IPS-18a (cell line): ENCODE measurements around the gene MPDZ.

ENCODE experiments used
- H3K27ac ChIP-seq: one replicate; pipeline ENCODE4 v1.5.1; 2013; ENCODE audit warnings: low read length
- H3K27me3 ChIP-seq: one replicate; pipeline ENCODE4 v1.6.1; 2013; ENCODE audit warnings: mild to moderate bottlenecking, low read length; ENCODE audit not compliant: control insufficient read depth, insufficient read depth
- H3K36me3 ChIP-seq: one replicate; pipeline ENCODE4 v1.6.1; 2013; ENCODE audit warnings: low read depth, low read length; ENCODE audit not compliant: control insufficient read depth
- H3K4me1 ChIP-seq: one replicate; pipeline ENCODE4 v1.6.1; 2013; ENCODE audit warnings: low read depth, low read length; ENCODE audit not compliant: control insufficient read depth
- H3K4me3 ChIP-seq: one replicate; pipeline ENCODE4 v1.5.1; 2013; ENCODE audit warnings: low read length
- H3K9ac ChIP-seq: one replicate; pipeline ENCODE4 v1.6.1; 2013; ENCODE audit warnings: mild to moderate bottlenecking, low read length, moderate library complexity
- H3K9me3 ChIP-seq: one replicate; pipeline ENCODE4 v1.6.1; 2013; ENCODE audit warnings: low read depth, low read length; ENCODE audit not compliant: control insufficient read depth

The MPDZ gene

GRCh38 chr9:13282998-13283397 lies 3.5 kb upstream of the MPDZ start:
- H3K4me3 ChIP-seq = no peak overlapping the region
- H3K4me1 ChIP-seq = peaks cover 4% of the 10 kb centered on the region
- H3K36me3 ChIP-seq = no peaks in the 10 kb centered on the region
- no peaks in the 10 kb centered on the region for H3K9me3 ChIP-seq
- H3K27me3 ChIP-seq = no peaks in the 10 kb centered on the region
- no peak overlapping the region for H3K27ac ChIP-seq
- H3K9ac ChIP-seq = no peak overlapping the region

GRCh38 chr9:13281356-13282016 lies 2.0 kb upstream of the MPDZ start:
- Histone ChIP-seq H3K4me1 (peaks cover 12% of the 10 kb centered on the region), H3K36me3 (no peaks in the 10 kb centered on the region), H3K27ac (no peak overlapping the region), H3K9ac (no peak overlapping the region), H3K27me3 (no peaks in the 10 kb centered on the region), H3K9me3 (no peaks in the 10 kb centered on the region), H3K4me3 (no peak overlapping the region)

GRCh38 chr9:13278368-13279246 lies 885 bp downstream of the MPDZ start:
- H3K27ac ChIP-seq = no peak overlapping the region
- peak overlapping the region; percentile 64 for H3K9ac ChIP-seq
- H3K4me3 ChIP-seq = peak overlapping the region; percentile 68
- H3K36me3 ChIP-seq = no peaks in the 10 kb centered on the region
- H3K27me3 ChIP-seq = no peaks in the 10 kb centered on the region
- no peaks in the 10 kb centered on the region for H3K9me3 ChIP-seq
- peaks cover 15% of the 10 kb centered on the region for H3K4me1 ChIP-seq

- H3K27ac ChIP-seq = no peak overlapping the region
Measured at GRCh38 chr9:13278023-13278367, 1.5 kb downstream of the MPDZ start.

GRCh38 chr9:13274886-13275641 lies 4.4 kb downstream of the MPDZ start:
- Histone ChIP-seq H3K4me3 (no peak overlapping the region), H3K36me3 (no peaks in the 10 kb centered on the region), H3K9me3 (no peaks in the 10 kb centered on the region), H3K4me1 (peaks cover 14% of the 10 kb centered on the region), H3K9ac (no peak overlapping the region), H3K27me3 (no peaks in the 10 kb centered on the region), H3K27ac (no peak overlapping the region)

More at GRCh38 chr9:13278023-13278367, 1.5 kb downstream of the MPDZ start:
- H3K4me3 ChIP-seq = peak overlapping the region; percentile 68
- H3K4me1 ChIP-seq = peaks cover 15% of the 10 kb centered on the region
- no peaks in the 10 kb centered on the region for H3K9me3 ChIP-seq
- H3K36me3 ChIP-seq = no peaks in the 10 kb centered on the region
- peak overlapping the region; percentile 64 for H3K9ac ChIP-seq
- no peaks in the 10 kb centered on the region for H3K27me3 ChIP-seq

- Histone ChIP-seq H3K9me3 (no peaks in the 10 kb centered on the region), H3K27me3 (no peaks in the 10 kb centered on the region), H3K9ac (no peak overlapping the region), H3K36me3 (no peaks in the 10 kb centered on the region), H3K27ac (no peak overlapping the region), H3K4me3 (no peak overlapping the region), H3K4me1 (no peaks in the 10 kb centered on the region)
Measured at GRCh38 chr9:13270734-13271133, 8.8 kb downstream of the MPDZ start.

GRCh38 chr9:13269589-13270452 lies 9.7 kb downstream of the MPDZ start:
- no peak overlapping the region for H3K9ac ChIP-seq
- H3K27ac ChIP-seq = no peak overlapping the region
- H3K4me1 ChIP-seq = no peaks in the 10 kb centered on the region
- H3K27me3 ChIP-seq = no peaks in the 10 kb centered on the region
- H3K36me3 ChIP-seq = no peaks in the 10 kb centered on the region
- H3K4me3 ChIP-seq = no peak overlapping the region
- no peaks in the 10 kb centered on the region for H3K9me3 ChIP-seq

- H3K36me3 ChIP-seq = no peaks in the 10 kb centered on the region
- no peaks in the 10 kb centered on the region for H3K27me3 ChIP-seq
- no peaks in the 10 kb centered on the region for H3K4me1 ChIP-seq
- no peak overlapping the region for H3K9ac ChIP-seq
- no peaks in the 10 kb centered on the region for H3K9me3 ChIP-seq
- H3K4me3 ChIP-seq = no peak overlapping the region
- H3K27ac ChIP-seq = no peak overlapping the region
Measured at GRCh38 chr9:13268469-13268868, 11.0 kb downstream of the MPDZ start.

- H3K9me3 ChIP-seq = no peaks in the 10 kb centered on the region
- no peak overlapping the region for H3K27ac ChIP-seq
- no peak overlapping the region for H3K4me3 ChIP-seq
- H3K4me1 ChIP-seq = no peaks in the 10 kb centered on the region
- no peak overlapping the region for H3K9ac ChIP-seq
- no peaks in the 10 kb centered on the region for H3K27me3 ChIP-seq
- H3K36me3 ChIP-seq = no peaks in the 10 kb centered on the region
Measured at GRCh38 chr9:13267743-13268142, 11.7 kb downstream of the MPDZ start.

GRCh38 chr9:13266167-13266566 lies 13.3 kb downstream of the MPDZ start:
- Histone ChIP-seq H3K4me3 (no peak overlapping the region), H3K9me3 (no peaks in the 10 kb centered on the region), H3K27me3 (no peaks in the 10 kb centered on the region), H3K27ac (no peak overlapping the region), H3K9ac (no peak overlapping the region), H3K36me3 (no peaks in the 10 kb centered on the region), H3K4me1 (no peaks in the 10 kb centered on the region)

GRCh38 chr9:13264788-13265187 lies 14.7 kb downstream of the MPDZ start:
- H3K9me3 ChIP-seq = no peaks in the 10 kb centered on the region
- no peaks in the 10 kb centered on the region for H3K27me3 ChIP-seq
- H3K27ac ChIP-seq = no peak overlapping the region
- no peaks in the 10 kb centered on the region for H3K4me1 ChIP-seq
- H3K9ac ChIP-seq = no peak overlapping the region
- H3K4me3 ChIP-seq = no peak overlapping the region
- no peaks in the 10 kb centered on the region for H3K36me3 ChIP-seq
